NCI-H2196 (cell line): Measurements from ENCODE around the gene TOMM20.

Experiments used
- DNase-seq: peaks from one replicate; lab custom pipeline; 2025; ENCODE audit not compliant: unreplicated experiment; lab: John Stamatoyannopoulos, UW

The TOMM20 gene

GRCh38 chr1:235069176-235069575 lies 59.5 kb downstream of the TOMM20 start:
- no peak for DNase-seq

DNA sequence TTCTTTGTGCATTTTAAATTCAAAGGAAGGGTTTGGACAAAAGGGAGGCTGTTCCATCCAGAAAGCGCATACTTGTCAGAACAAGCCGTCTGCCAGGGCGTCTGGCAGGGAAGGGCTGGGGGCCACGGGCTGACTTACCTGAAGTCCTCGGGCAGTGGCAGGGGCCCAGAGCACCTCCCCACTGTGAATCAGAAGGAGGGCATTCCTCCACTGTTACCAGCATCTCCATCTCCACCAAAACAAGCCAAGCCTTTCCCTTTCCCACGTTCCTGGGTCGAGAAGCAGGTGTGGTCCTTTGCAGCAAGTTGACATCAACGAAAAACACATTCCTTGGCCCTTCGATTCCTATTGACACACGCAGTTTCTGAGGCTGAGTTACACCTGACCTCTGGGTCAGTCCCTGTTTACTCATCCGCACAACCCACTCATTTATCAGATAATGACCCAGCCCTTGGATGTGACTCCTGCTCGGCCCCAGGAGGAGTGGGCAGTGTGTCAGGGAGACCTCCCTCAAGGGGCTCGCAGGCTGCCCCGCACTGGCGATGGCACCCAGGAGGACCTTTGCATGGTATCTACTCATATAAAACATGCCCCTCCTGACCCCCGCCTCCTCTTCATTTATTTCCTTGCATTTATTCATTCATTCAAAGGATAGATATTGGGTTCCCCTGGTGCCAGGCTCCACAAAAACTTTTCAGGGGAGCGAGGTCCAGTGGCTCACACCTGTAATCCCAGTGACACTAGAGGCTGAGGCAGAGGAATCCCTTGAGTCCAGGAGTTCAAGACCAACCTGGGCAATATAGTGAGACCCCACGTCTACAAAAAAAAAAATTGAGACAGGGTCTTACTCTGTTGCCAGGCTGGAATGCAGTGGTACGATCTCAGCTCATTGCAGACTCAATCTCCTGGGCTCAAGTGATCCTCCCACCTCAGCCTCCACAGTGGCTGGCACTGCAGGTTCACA lies 60.2 kb downstream of the TOMM20 start:
- DNase-seq, result no peak

GRCh38 chr1:235067396-235068157 lies 61.1 kb downstream of the TOMM20 start:
- peak; percentile 82 for DNase-seq

GRCh38 chr1:235063068-235063765 lies 65.4 kb downstream of the TOMM20 start:
- no peak for DNase-seq

GRCh38 chr1:235060607-235061470 lies 67.8 kb downstream of the TOMM20 start:
- peak; percentile 35 for DNase-seq
